ENCODE measurements around the gene FREM1.

FREM1 gene

GRCh38 chr9:14687042-14687719, 223.0 kb downstream of the FREM1 start:
- no peak for DNase-seq

GRCh38 chr9:14686168-14686567, 224.1 kb downstream of the FREM1 start:
- no peak for DNase-seq
